GM12878 (cell line): ENCODE measurements around the gene CAMKMT. TPM values are rescaled to one million over a fixed set of nuclear protein-coding genes. Genes with fewer than 3 reads are reported as not detected.

Source experiments
- ATAC-seq: fragments of 200-7000 bp; cut with Tn5 transposase; 3 replicates; pipeline ENCODE4 v1.9.1; 2020; ENCODE audit warnings: mild to moderate bottlenecking, moderate library complexity
- BruUV-seq: library from RNA; stranded (reverse); fragments of 400-500 nt; replicated peaks from 2 replicates; lab custom pipeline; 2021; lab: Mats Ljungman, UMichigan
- CTCF ChIA-PET: fragments of 300-600 bp; sonication (Branson Sonifier 250); formaldehyde crosslinking; extraction: SDS; loops from one replicate; lab custom pipeline; 2021; ENCODE audit warnings: inconsistent platforms; lab: Yijun Ruan, JAX
- POLR2A ChIA-PET: fragments of 350-600 bp; formaldehyde crosslinking; extraction: SDS; loops from one replicate; lab custom pipeline; 2021; ENCODE audit warnings: inconsistent platforms; lab: Charles Lee
- RAD21 ChIA-PET: fragments of 300-600 bp; sonication (Branson Sonifier 250); formaldehyde crosslinking; loops from one replicate; lab custom pipeline; 2023; ENCODE audit warnings: antibody characterized with exemption; ENCODE audit not compliant: unreplicated experiment; lab: Charles Lee
- SMC1A ChIA-PET: fragments of 300-600 bp; sonication (Branson Sonifier 250); formaldehyde crosslinking; loops from one replicate; lab custom pipeline; 2023; ENCODE audit not compliant: unreplicated experiment, uncharacterized antibody; lab: Charles Lee
- DNase-seq: peaks from one replicate; pipeline ENCODE4 v3.0.0-alpha.2; 2011; ENCODE audit warnings: low read depth, low spot score
- FAIRE-seq: peaks from 3 replicates; lab custom pipeline; 2011; peaks lifted over from hg19 to GRCh38; lab: Jason Lieb, UNC
- H2AFZ ChIP-seq: 2 replicates; pipeline ENCODE4 v1.6.0; 2011; ENCODE audit warnings: low read depth, low read length, control low read depth; ENCODE audit not compliant: control insufficient read depth
- H3K27ac ChIP-seq: 2 replicates; pipeline ENCODE4 v1.5.1; 2011; ENCODE audit warnings: control low read depth; ENCODE audit not compliant: control insufficient read depth, insufficient read depth
- H3K27me3 ChIP-seq, 2 experiments: replicated peaks in 1 of 2; 2 replicates each; pipeline versions ENCODE4 v1.6.0 to v1.6.1; 2011; ENCODE audit warnings: low read length in 1 of 2; ENCODE audit not compliant: control insufficient read depth in 2 of 2, insufficient read depth in 2 of 2
- H3K36me3 ChIP-seq, 2 experiments: 2 replicates each; pipeline ENCODE4 v1.5.1; 2011; ENCODE audit warnings: low read length in 1 of 2; ENCODE audit not compliant: control insufficient read depth in 2 of 2, insufficient read depth in 2 of 2
- H3K4me1 ChIP-seq: 2 replicates; pipeline ENCODE4 v1.6.1; 2011; ENCODE audit warnings: mild to moderate bottlenecking, low read length, moderate library complexity, mixed read lengths; ENCODE audit not compliant: control insufficient read depth, insufficient read depth
- H3K4me2 ChIP-seq: 2 replicates; pipeline ENCODE4 v1.6.0; 2011; ENCODE audit warnings: control low read depth; ENCODE audit not compliant: control insufficient read depth, insufficient read depth
- H3K4me3 ChIP-seq: fragments of 200-600 bp; sonication (generic); 2 replicates; pipeline ENCODE4 v1.5.1; 2016
- H3K79me2 ChIP-seq: 2 replicates; pipeline ENCODE4 v1.6.0; 2011; ENCODE audit warnings: low read length; ENCODE audit not compliant: control insufficient read depth, insufficient read depth
- H3K9ac ChIP-seq: 2 replicates; pipeline ENCODE4 v1.8.0; 2011; ENCODE audit warnings: low read length, control low read depth, mixed read lengths; ENCODE audit not compliant: control insufficient read depth, insufficient read depth
- H3K9me3 ChIP-seq: replicated peaks from 3 replicates; pipeline ENCODE4 v1.5.1; 2011; ENCODE audit warnings: mild to moderate bottlenecking, low read length; ENCODE audit not compliant: control insufficient read depth, insufficient read depth
- H4K20me1 ChIP-seq: 2 replicates; pipeline ENCODE4 v1.6.0; 2011; ENCODE audit not compliant: control insufficient read depth, insufficient read depth
- BHLHE40 ChIP-seq, 2 experiments: fragments of 450-650 bp in 1 of 2; IDR thresholded peaks; 2 replicates each; pipeline ENCODE4 v1.6.1; 2011 to 2017; ENCODE audit warnings: low read depth in 2 of 2, borderline replicate concordance in 1 of 2, improper control_type of control experiment in 1 of 2, low read length in 1 of 2, mild to moderate bottlenecking in 1 of 2
- CHD1 ChIP-seq: IDR thresholded peaks from 2 replicates; pipeline ENCODE4 v1.6.1; 2012; ENCODE audit warnings: low read depth, low read length, improper control_type of control experiment
- E2F8 ChIP-seq: fragments of 450-650 bp; IDR thresholded peaks from 2 replicates; pipeline ENCODE4 v1.6.1; 2018; ENCODE audit warnings: mild to moderate bottlenecking, low read depth, moderate library complexity; ENCODE audit not compliant: partially characterized antibody
- E4F1 ChIP-seq: fragments of 450-650 bp; IDR thresholded peaks from 2 replicates; pipeline ENCODE4 v1.6.1; 2018; ENCODE audit warnings: borderline replicate concordance, mild to moderate bottlenecking; ENCODE audit not compliant: partially characterized antibody
- MAX ChIP-seq: IDR thresholded peaks from 2 replicates; pipeline ENCODE4 v1.6.1; 2012; ENCODE audit warnings: low read depth, low read length, improper control_type of control experiment
- MLLT1 ChIP-seq: fragments of 450-650 bp; IDR thresholded peaks from 2 replicates; pipeline ENCODE4 v1.6.1; 2016; ENCODE audit warnings: mild to moderate bottlenecking
- MXI1 ChIP-seq: fragments of 150-350 bp; IDR thresholded peaks from 2 replicates; pipeline ENCODE4 v1.6.1; 2011; ENCODE audit warnings: low read depth, mild to moderate bottlenecking, inconsistent platforms, low read length, improper control_type of control experiment
- NKRF ChIP-seq: fragments of 450-650 bp; conservative IDR thresholded peaks from 2 replicates; pipeline ENCODE4 v1.6.1; 2017; ENCODE audit warnings: mild to moderate bottlenecking, moderate library complexity
- PKNOX1 ChIP-seq: fragments of 450-650 bp; IDR thresholded peaks from 2 replicates; pipeline ENCODE4 v1.6.1; 2016; ENCODE audit warnings: mild to moderate bottlenecking
- WGBS: methylation state at CpG from one replicate; pipeline ENCODE4 v1.1.6; 2016; ENCODE audit warnings: low lambda C conversion rate; ENCODE audit not compliant: insufficient replicate concordance, insufficient coverage; ENCODE audit errors: missing lambda C conversion rate; 5-methylcytosine and 5-hydroxymethylcytosine counted together
- in situ Hi-C: fragments of 300-500 bp; cut with MboI; formaldehyde crosslinking; loops from 9 replicates; pipeline ENCODE4 v1.14.3; 2018; ENCODE audit warnings: mixed read lengths
- intact Hi-C: fragments of 100-400 bp; cut with micrococcal nuclease; formaldehyde crosslinking; loops from one replicate; pipeline ENCODE4 v1.14.2; 2022; ENCODE audit not compliant: unreplicated experiment
- polyA plus RNA-seq, 11 experiments: library from polyadenylated mRNA; depleted of rRNA in 4 of 11; unstranded in 6 of 11; stranded (reverse) in 5 of 11; fragments of >200 nt; fragmentation: Nextera tagmentation in 4 of 11; fragmentation: Illumina TruSeq in 1 of 11; extraction: Ambion mirVana in 4 of 11; extraction: Trizol in 1 of 11; gene quantifications; 1 replicate in 1 of 11; 2 replicates in 10 of 11; pipeline versions ENCODE4 v1.2.1 to v1.2.3, GENCODE V29; 2011 to 2016; ENCODE audit warnings: inconsistent platforms in 2 of 11, missing spikeins in 2 of 11, low read depth in 1 of 11
- total RNA-seq, 4 experiments: library from RNA; depleted of rRNA in 3 of 4; stranded (reverse); fragments of >200 nt in 3 of 4; fragmentation: Illumina TruSeq in 1 of 4; extraction: Trizol in 1 of 4; gene quantifications; 2 replicates each; pipeline versions ENCODE4 v1.2.1 to v1.2.3, GENCODE V29; 2013 to 2021

Gene CAMKMT
- total and polyA plus RNA-seq, 10 of the 15 experiments (the other 5 are each of a cell fraction or from before 2014, with no cell fraction given), result 2.7 to 16.0 (median 11.8) TPM

GRCh38 chr2:44362207-44363015 is 664 bp downstream of the CAMKMT start:
- Histone ChIP-seq H3K27ac (peak overlapping the region; percentile 100), H3K4me1 (peaks cover 10% of the 10 kb centered on the region), H3K36me3 (no peaks in the 10 kb centered on the region), H3K4me2 (peak overlapping the region; percentile 86), H4K20me1 (no peaks in the 10 kb centered on the region), H3K79me2 (peaks cover 27% of the 10 kb centered on the region), H3K4me3 (peak overlapping the region; percentile 83), H3K27me3 (no peaks in the 10 kb centered on the region), H3K9me3 (no peaks in the 10 kb centered on the region), H2AFZ (peak overlapping the region; percentile 100), H3K9ac (peak overlapping the region; percentile 99)
- DNase-seq (peak; percentile 33), ATAC-seq (peak; percentile 61), FAIRE-seq (peak; percentile 59)
- ChIA-PET CTCF (interaction anchor here (0.6 to 2.1 kb wide), 13 partner anchors 9 to 1126 kb away, joined by 3 to 8 read pairs (median 4); no protein-coding TSS in a partner anchor), RAD21 (interaction anchor here (1.0 to 1.6 kb wide), 8 partner anchors 10 to 593 kb away, joined by 3 to 8 read pairs (median 5); partner anchors contain the start of gene PPM1B), POLR2A (interaction anchor here (0.5 to 2.6 kb wide), 13 partner anchors 15 to 1236 kb away, joined by 3 to 14 read pairs (median 4); partner anchors contain the start of gene PPM1B), SMC1A (interaction anchor here (0.8 to 4.0 kb wide), 15 partner anchors 9 to 254 kb away, joined by 3 to 13 read pairs (median 4); no protein-coding TSS in a partner anchor)
- peak; percentile 72; the same call in 1 of the 2 replicates for TF ChIP-seq MLLT1
- no peak for TF ChIP-seq E4F1
- TF ChIP-seq MAX, result 0 out of 2 replicates have a peak, but pooled peaks have one; percentile 41
- peak in 1 of 2 experiments; percentile 24; a peak in 1 of 4 replicates for TF ChIP-seq BHLHE40 (IDR thresholded peaks at IDR 0.05; ENCODE audit: borderline replicate concordance in 1 of 2, low read depth in 2 of 2, low read length in 1 of 2)
- TF ChIP-seq MXI1, result peak; percentile 45; the same call in 1 of the 2 replicates
- TF ChIP-seq CHD1, result 0 out of 2 replicates have a peak, but pooled peaks have one; percentile 55
- peak; percentile 40; the same call in 1 of the 2 replicates for TF ChIP-seq NKRF
- no peak for TF ChIP-seq E2F8
- peak; percentile 24; the same call in 1 of the 2 replicates for TF ChIP-seq PKNOX1
- in situ Hi-C loops (no loop called here), intact Hi-C loops (no loop called here)
- BruUV-seq, result TSS peak; percentile 50
- WGBS, result 1% methylated on average over 32 of the region's 32 CpGs
